Islet of Langerhans (tissue), 1 donor: ENCODE results near the gene TREH.

Experiments used
- FAIRE-seq: peaks from one replicate; lab custom pipeline; 2011; peaks lifted over from hg19 to GRCh38; lab: Jason Lieb, UNC

The TREH gene

GRCh38 chr11:118609380-118610224 is 69.8 kb downstream of the TREH start:
- no peak for FAIRE-seq

- no peak for FAIRE-seq
These were observed 70.9 kb downstream of the TREH start for GRCh38 chr11:118608360-118609227.

GRCh38 chr11:118607401-118608359 is 71.8 kb downstream of the TREH start, which contains the start of gene PHLDB1:
PHLDB1 (plus strand) TSS chr11:118607615; CDS start chr11:118613837, 6,222 bp downstream.
- FAIRE-seq, result no peak
